H1 (cell line): ENCODE measurements around the gene KCNQ1. TPM values are rescaled to one million over a fixed set of nuclear protein-coding genes. Genes with fewer than 3 reads are reported as not detected.

Source experiments
- CTCF ChIA-PET: fragments of 300-600 bp; sonication (Branson Sonifier 250); formaldehyde crosslinking; loops from one replicate; lab custom pipeline; 2021; ENCODE audit not compliant: partially characterized antibody; lab: Charles Lee
- POLR2A ChIA-PET: fragments of 300-600 bp; sonication (Branson Sonifier 250); formaldehyde crosslinking; loops from one replicate; lab custom pipeline; 2021; ENCODE audit warnings: inconsistent platforms; ENCODE audit not compliant: partially characterized antibody; lab: Charles Lee
- DNase-seq, 2 experiments: peaks; one replicate each; pipeline versions ENCODE4 v3.0.0 to v3.0.0-alpha.2; 2010 to 2022; ENCODE audit warnings: low spot score in 2 of 2, low read depth in 1 of 2, mixed read lengths in 1 of 2
- FAIRE-seq: peaks from 2 replicates; lab custom pipeline; 2011; peaks lifted over from hg19 to GRCh38; lab: Jason Lieb, UNC
- H2AFZ ChIP-seq: 2 replicates; pipeline ENCODE4 v1.8.1; 2012; ENCODE audit warnings: low read length, inconsistent platforms
- H2AK5ac ChIP-seq: 2 replicates; pipeline ENCODE4 v1.6.1; 2013; ENCODE audit warnings: low read depth, low read length
- H2BK120ac ChIP-seq: replicated peaks from 2 replicates; pipeline ENCODE3; 2013; ENCODE audit warnings: low read depth, low read length, inconsistent platforms
- H2BK12ac ChIP-seq: 2 replicates; pipeline ENCODE4 v1.6.1; 2013; ENCODE audit warnings: low read depth, low read length
- H2BK15ac ChIP-seq: 2 replicates; pipeline ENCODE4 v1.6.1; 2013; ENCODE audit warnings: low read length
- H2BK20ac ChIP-seq: 2 replicates; pipeline ENCODE4 v1.6.1; 2013; ENCODE audit warnings: low read length
- H2BK5ac ChIP-seq: 2 replicates; pipeline ENCODE4 v1.6.1; 2013; ENCODE audit warnings: low read depth, low read length
- H3K14ac ChIP-seq: 2 replicates; pipeline ENCODE4 v1.6.1; 2013; ENCODE audit warnings: inconsistent platforms; ENCODE audit not compliant: insufficient read length
- H3K18ac ChIP-seq: 2 replicates; pipeline ENCODE4 v1.6.1; 2013; ENCODE audit warnings: low read length; ENCODE audit errors: extremely low read depth
- H3K23ac ChIP-seq: 2 replicates; pipeline ENCODE4 v1.6.1; 2013; ENCODE audit warnings: inconsistent platforms; ENCODE audit not compliant: insufficient read length
- H3K23me2 ChIP-seq: 2 replicates; pipeline ENCODE4 v1.6.1; 2013; ENCODE audit warnings: low read depth, low read length
- H3K27ac ChIP-seq: 2 replicates; pipeline ENCODE4 v1.6.1; 2011; ENCODE audit warnings: low read depth, low read length, inconsistent platforms
- H3K27me3 ChIP-seq, 4 experiments: replicated peaks in 1 of 4; 1 replicate in 1 of 4; 2 replicates in 3 of 4; pipeline versions ENCODE4 v1.6.1 to v1.8.1; 2011 to 2013; ENCODE audit warnings: low read length in 3 of 4, mild to moderate bottlenecking in 3 of 4, inconsistent platforms in 2 of 4, mixed read lengths in 2 of 4, moderate library complexity in 1 of 4; ENCODE audit not compliant: control insufficient read depth in 3 of 4, insufficient read depth in 3 of 4; ENCODE audit errors: extremely low read depth in 1 of 4
- H3K36me3 ChIP-seq, 4 experiments: 2 replicates each; pipeline versions ENCODE4 v1.6.1 to v1.8.1; 2011 to 2013; ENCODE audit warnings: mild to moderate bottlenecking in 4 of 4, low read length in 3 of 4, moderate library complexity in 2 of 4, control low read depth in 1 of 4, inconsistent platforms in 1 of 4; ENCODE audit not compliant: insufficient read depth in 4 of 4, control insufficient read depth in 2 of 4
- H3K4ac ChIP-seq: replicated peaks from 2 replicates; pipeline ENCODE3; 2013; ENCODE audit warnings: low read length, low read depth, mixed read lengths, inconsistent platforms; ENCODE audit not compliant: insufficient read length
- H3K4me1 ChIP-seq, 4 experiments: replicated peaks in 1 of 4; 1 replicate in 1 of 4; 2 replicates in 3 of 4; pipeline versions ENCODE4 v1.6.1 to v1.8.1; 2011 to 2013; ENCODE audit warnings: low read length in 3 of 4, inconsistent platforms in 2 of 4, mixed read lengths in 1 of 4; ENCODE audit not compliant: insufficient read depth in 4 of 4, control insufficient read depth in 3 of 4
- H3K4me2 ChIP-seq, 2 experiments: 2 replicates each; pipeline versions ENCODE4 v1.6.1 to v1.8.1; 2011 to 2013; ENCODE audit warnings: low read depth in 2 of 2, low read length in 2 of 2, control low read depth in 1 of 2, inconsistent platforms in 1 of 2, mild to moderate bottlenecking in 1 of 2; ENCODE audit not compliant: insufficient read depth in 1 of 2
- H3K4me3 ChIP-seq, 4 experiments: fragments of 200-600, 300-600 bp in 1 of 4; sonication (generic), shearing (Covaris generic), sonication (Bioruptor Twin) in 1 of 4; 2 replicates each; pipeline versions ENCODE4 v1.5.1 to v1.8.1; 2011 to 2016; ENCODE audit warnings: low read length in 4 of 4, low read depth in 3 of 4, control low read depth in 2 of 4, inconsistent platforms in 2 of 4, mild to moderate bottlenecking in 2 of 4, mixed read lengths in 1 of 4, moderate library complexity in 1 of 4; ENCODE audit not compliant: insufficient read depth in 2 of 4; ENCODE audit errors: extremely low read depth in 1 of 4
- H3K56ac ChIP-seq: replicated peaks from 2 replicates; pipeline ENCODE3; 2013; ENCODE audit warnings: low read depth, mild to moderate bottlenecking, mixed read lengths, low read length, inconsistent platforms; ENCODE audit not compliant: insufficient read length
- H3K79me1 ChIP-seq: 2 replicates; pipeline ENCODE4 v1.6.1; 2013; ENCODE audit warnings: low read depth, low read length, control low read depth
- H3K79me2 ChIP-seq, 2 experiments: 2 replicates each; pipeline versions ENCODE4 v1.6.1 to v1.8.1; 2012 to 2013; ENCODE audit warnings: low read length in 2 of 2, mild to moderate bottlenecking in 2 of 2, inconsistent platforms in 1 of 2; ENCODE audit not compliant: insufficient read depth in 2 of 2, control insufficient read depth in 1 of 2
- H3K9ac ChIP-seq, 4 experiments: replicated peaks in 1 of 4; 1 replicate in 1 of 4; 2 replicates in 3 of 4; pipeline versions ENCODE4 v1.6.1 to v1.8.1; 2011 to 2013; ENCODE audit warnings: low read depth in 3 of 4, low read length in 3 of 4, control low read depth in 2 of 4, mild to moderate bottlenecking in 2 of 4, moderate library complexity in 2 of 4, inconsistent platforms in 1 of 4; ENCODE audit errors: extremely low read depth in 1 of 4
- H3K9me3 ChIP-seq, 2 experiments: 2 replicates each; pipeline versions ENCODE4 v1.6.1 to v1.8.1; 2012 to 2013; ENCODE audit warnings: mild to moderate bottlenecking in 2 of 2, moderate library complexity in 2 of 2, control low read depth in 1 of 2, inconsistent platforms in 1 of 2, low read depth in 1 of 2, low read length in 1 of 2, mixed read lengths in 1 of 2; ENCODE audit not compliant: insufficient read depth in 2 of 2
- H4K20me1 ChIP-seq, 2 experiments: replicated peaks in 1 of 2; 2 replicates each; pipeline versions ENCODE3 to v1.8.1; 2011 to 2013; ENCODE audit warnings: inconsistent platforms in 2 of 2, low read length in 2 of 2, mild to moderate bottlenecking in 1 of 2; ENCODE audit not compliant: insufficient read depth in 2 of 2, control insufficient read depth in 1 of 2
- H4K5ac ChIP-seq: 2 replicates; pipeline ENCODE4 v1.6.1; 2013; ENCODE audit warnings: low read length, low read depth, mixed read lengths, inconsistent platforms; ENCODE audit not compliant: insufficient read length
- H4K8ac ChIP-seq: 2 replicates; pipeline ENCODE4 v1.8.0; 2013; ENCODE audit warnings: mild to moderate bottlenecking, moderate library complexity, low read length, inconsistent platforms; ENCODE audit not compliant: insufficient read depth; ENCODE audit errors: extremely low read depth
- H4K91ac ChIP-seq: replicated peaks from 2 replicates; pipeline ENCODE3; 2013; ENCODE audit warnings: low read length, mixed read lengths, inconsistent platforms; ENCODE audit not compliant: insufficient read length
- HDAC2 ChIP-seq, 2 experiments: fragments of 300-600 bp in 1 of 2; sonication (generic) in 1 of 2; IDR thresholded peaks; 2 replicates each; pipeline ENCODE4 v1.6.1; 2011 to 2012; ENCODE audit warnings: low read depth in 2 of 2, low read length in 2 of 2, mild to moderate bottlenecking in 2 of 2, moderate library complexity in 2 of 2, borderline replicate concordance in 1 of 2, inconsistent platforms in 1 of 2
- RNF2 ChIP-seq: fragments of 200-900, 300-1000 bp; sonication (generic); IDR thresholded peaks from 2 replicates; pipeline ENCODE4 v1.7.1; 2016; ENCODE audit warnings: borderline replicate concordance, low read depth, mild to moderate bottlenecking, antibody characterized with exemption, low read length; ENCODE audit not compliant: poor library complexity, severe bottlenecking; ENCODE audit errors: missing control alignments
- SP1 ChIP-seq: IDR thresholded peaks from 2 replicates; pipeline ENCODE4 v1.6.1; 2011; ENCODE audit warnings: low read depth, low read length
- TAF1 ChIP-seq: IDR thresholded peaks from 2 replicates; pipeline ENCODE4 v1.6.1; 2011; ENCODE audit warnings: mild to moderate bottlenecking, low read depth, low read length
- ZNF274 ChIP-seq: IDR thresholded peaks from 2 replicates; pipeline ENCODE4 v1.7.0; 2012; ENCODE audit warnings: low read length, borderline replicate concordance; ENCODE audit errors: extremely low read depth
- WGBS, 2 experiments: shearing (Covaris generic) in 1 of 2; methylation state at CpG; one replicate each; pipeline versions ENCODE4 v1.1.6 to v1.1.7; 2013 to 2015; ENCODE audit warnings: low lambda C conversion rate in 2 of 2, mixed read lengths in 2 of 2, inconsistent platforms in 1 of 2, low coverage in 1 of 2, missing lambda C conversion rate in 1 of 2; ENCODE audit not compliant: insufficient replicate concordance in 2 of 2, insufficient coverage in 1 of 2, insufficient read length in 1 of 2; ENCODE audit errors: extremely low coverage in 1 of 2, missing lambda C conversion rate in 1 of 2; 5-methylcytosine and 5-hydroxymethylcytosine counted together
- polyA plus RNA-seq, 7 experiments: library from polyadenylated mRNA; depleted of rRNA in 3 of 7; stranded (reverse) in 5 of 7; unstranded in 2 of 7; fragments of >200 nt in 5 of 7; fragments of 200-250 nt in 2 of 7; gene quantifications; 1 replicate in 5 of 7; 2 replicates in 1 of 7; 4 replicates in 1 of 7; pipeline versions ENCODE4 v1.2.1 to v1.2.3, GENCODE V29; 2011 to 2013; ENCODE audit warnings: missing spikeins in 2 of 7, mixed read lengths in 2 of 7
- total RNA-seq: library from RNA; stranded (reverse); fragmentation: NEBNext Ultra II Directional; extraction: Animal tissue kit (Norgen Biotek cat#: 25700); gene quantifications from 2 replicates; pipeline ENCODE4 v1.2.1, GENCODE V29; 2021

Gene KCNQ1
- total and polyA plus RNA-seq, 2 of the 8 experiments (the other 6 are each of a cell fraction or from before 2014, with no cell fraction given), result 1.9 to 2.0 TPM

DNA sequence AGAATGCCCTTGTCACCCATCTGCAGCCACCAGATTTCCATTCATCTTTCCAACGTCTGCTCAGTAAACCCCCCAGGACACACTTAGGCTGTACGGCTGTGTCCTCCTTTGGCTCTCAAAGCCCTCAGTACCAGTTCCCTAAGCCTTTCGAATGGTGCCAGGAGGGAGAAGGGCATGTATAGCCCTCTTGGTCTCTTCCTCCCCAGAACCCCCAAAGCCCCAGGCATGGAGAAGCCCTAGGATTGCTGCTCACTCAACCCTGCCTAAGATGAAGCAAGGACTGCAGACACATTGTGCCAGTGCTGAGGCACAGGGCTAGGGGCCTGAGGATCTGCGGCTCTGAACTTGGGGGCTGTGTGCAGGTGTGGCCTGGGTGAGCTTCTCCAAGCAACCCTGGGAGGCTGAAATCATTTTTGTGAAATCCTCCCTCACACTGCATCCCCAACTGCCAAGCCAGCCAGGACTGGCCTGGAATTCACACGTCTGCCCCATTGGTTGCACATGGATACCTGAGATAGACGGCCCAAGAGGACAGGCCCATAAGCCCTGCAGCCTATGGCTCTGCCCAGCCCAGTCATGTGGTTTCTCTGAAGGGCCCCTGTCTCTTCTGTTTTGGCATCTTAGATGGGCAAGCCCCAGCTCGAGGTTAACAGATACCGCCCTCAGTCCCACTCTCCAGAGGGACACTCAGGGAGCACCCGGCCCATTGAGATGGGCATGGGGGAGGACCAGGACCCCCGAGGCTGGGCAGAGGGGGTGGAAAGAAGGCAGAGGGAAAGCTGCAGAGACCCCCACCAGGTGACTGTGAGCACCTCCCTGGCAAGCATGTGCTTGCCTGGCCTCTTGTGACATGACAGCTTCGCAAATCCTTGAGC is 221.0 kb downstream of the KCNQ1 start:
- no peak for DNase-seq
- no peak for FAIRE-seq
- WGBS, 2 experiments, result 90% methylated on average over 11 of the region's 11 CpGs; no CpG with 5 or more reads in 1 of the 2 experiments
- H4K8ac ChIP-seq, result no peak overlapping the region
- CTCF ChIA-PET, result interaction anchor here (0.7 to 1.5 kb wide), 2 partner anchors 17 to 225 kb away, joined by 3 read pairs; no protein-coding TSS in a partner anchor
- H2BK15ac ChIP-seq, result no peak overlapping the region
- H2AFZ ChIP-seq, result no peak overlapping the region
- no peak overlapping the region for H3K4ac ChIP-seq
- H2AK5ac ChIP-seq, result no peak overlapping the region
- no peak overlapping the region for H3K14ac ChIP-seq
- no peak overlapping the region for H4K5ac ChIP-seq
- no peak overlapping the region for H3K56ac ChIP-seq
- no peak overlapping the region for H2BK20ac ChIP-seq
- H4K91ac ChIP-seq, result no peak overlapping the region
- TF ChIP-seq SP1 (no peak), TAF1 (no peak), HDAC2 (IDR thresholded peaks at IDR 0.05; ENCODE audit: borderline replicate concordance in 1 of 2, low read depth in 2 of 2, low read length in 2 of 2) (no peak), RNF2 (no peak), ZNF274 (no peak)
- TF ChIP-seq, all 59 proteins: peak for 0
- Histone ChIP-seq H3K36me3 (peaks cover 0 to 4% (median 0%) of the 10 kb centered on the region in 4 experiments; a peak in 1 of 8 replicates), H3K23ac (no peak overlapping the region), H3K9me3 (peaks cover 16 to 32% of the 10 kb centered on the region in 2 experiments), H2BK5ac (no peak overlapping the region), H3K9ac (no peak overlapping the region), H3K79me2 (no peaks in the 10 kb centered on the region; a peak in 1 of 4 replicates), H3K79me1 (no peaks in the 10 kb centered on the region), H3K4me1 (no peaks in the 10 kb centered on the region), H3K4me3 (no peak overlapping the region), H3K27me3 (peaks cover 0 to 12% (median 0%) of the 10 kb centered on the region in 4 experiments; a peak in 4 of 7 replicates), H3K18ac (no peak overlapping the region), H4K20me1 (peaks cover 2 to 14% of the 10 kb centered on the region in 2 experiments), H3K4me2 (no peak overlapping the region), H3K23me2 (no peaks in the 10 kb centered on the region), H3K27ac (no peak overlapping the region), H2BK120ac (no peak overlapping the region), H2BK12ac (no peak overlapping the region)
- POLR2A ChIA-PET, result no interaction called here
